PFSK-1 (cell line): ENCODE results near the gene ATP11A.

Source experiments
- POLR2AphosphoS5 ChIP-seq: IDR thresholded peaks from 2 replicates; pipeline ENCODE4 v1.6.1; 2012; ENCODE audit warnings: low read depth, mild to moderate bottlenecking, control low read depth, low read length, moderate library complexity
- SIN3A ChIP-seq: IDR thresholded peaks from 2 replicates; pipeline ENCODE4 v1.6.1; 2012; ENCODE audit warnings: mild to moderate bottlenecking, low read length, moderate library complexity, borderline replicate concordance; ENCODE audit not compliant: insufficient read depth
- TAF1 ChIP-seq: IDR thresholded peaks from 2 replicates; pipeline ENCODE4 v1.6.1; 2012; ENCODE audit warnings: low read length, control low read depth, borderline replicate concordance; ENCODE audit not compliant: insufficient read depth
- TF ChIP-seq, protein P1 (sequence below), 2 experiments: IDR thresholded peaks; 2 replicates each; pipeline versions ENCODE4 v1.6.1 to v1.8.0; 2011 to 2012; ENCODE audit warnings: low read depth in 2 of 2, low read length in 2 of 2, control low read depth in 1 of 2, inconsistent platforms in 1 of 2, mild to moderate bottlenecking in 1 of 2, moderate library complexity in 1 of 2; ENCODE audit not compliant: insufficient read depth in 1 of 2

DNA sequence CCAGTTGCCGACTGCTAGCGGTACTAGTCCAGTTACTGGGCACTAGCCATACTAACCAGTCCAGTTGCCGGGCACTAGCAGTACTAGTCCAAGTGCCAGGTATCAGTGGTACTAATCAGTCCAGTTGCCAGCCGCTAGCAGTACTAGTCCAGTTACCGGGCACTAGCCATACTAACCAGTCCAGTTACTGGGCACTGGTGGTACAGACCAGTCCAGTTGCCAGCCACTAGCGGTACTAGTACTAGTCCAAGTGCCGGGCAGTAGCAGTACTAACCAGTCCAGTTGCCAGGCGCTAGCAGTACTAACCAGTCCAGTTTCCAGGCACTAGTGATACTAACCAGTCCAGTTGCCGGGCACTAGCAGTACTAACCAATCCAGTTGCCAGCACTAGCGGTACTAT lies 155.0 kb downstream of the ATP11A start:
- no peak for TF ChIP-seq SIN3A
- TF ChIP-seq TAF1 = no peak
- TF ChIP-seq, protein P1, sequence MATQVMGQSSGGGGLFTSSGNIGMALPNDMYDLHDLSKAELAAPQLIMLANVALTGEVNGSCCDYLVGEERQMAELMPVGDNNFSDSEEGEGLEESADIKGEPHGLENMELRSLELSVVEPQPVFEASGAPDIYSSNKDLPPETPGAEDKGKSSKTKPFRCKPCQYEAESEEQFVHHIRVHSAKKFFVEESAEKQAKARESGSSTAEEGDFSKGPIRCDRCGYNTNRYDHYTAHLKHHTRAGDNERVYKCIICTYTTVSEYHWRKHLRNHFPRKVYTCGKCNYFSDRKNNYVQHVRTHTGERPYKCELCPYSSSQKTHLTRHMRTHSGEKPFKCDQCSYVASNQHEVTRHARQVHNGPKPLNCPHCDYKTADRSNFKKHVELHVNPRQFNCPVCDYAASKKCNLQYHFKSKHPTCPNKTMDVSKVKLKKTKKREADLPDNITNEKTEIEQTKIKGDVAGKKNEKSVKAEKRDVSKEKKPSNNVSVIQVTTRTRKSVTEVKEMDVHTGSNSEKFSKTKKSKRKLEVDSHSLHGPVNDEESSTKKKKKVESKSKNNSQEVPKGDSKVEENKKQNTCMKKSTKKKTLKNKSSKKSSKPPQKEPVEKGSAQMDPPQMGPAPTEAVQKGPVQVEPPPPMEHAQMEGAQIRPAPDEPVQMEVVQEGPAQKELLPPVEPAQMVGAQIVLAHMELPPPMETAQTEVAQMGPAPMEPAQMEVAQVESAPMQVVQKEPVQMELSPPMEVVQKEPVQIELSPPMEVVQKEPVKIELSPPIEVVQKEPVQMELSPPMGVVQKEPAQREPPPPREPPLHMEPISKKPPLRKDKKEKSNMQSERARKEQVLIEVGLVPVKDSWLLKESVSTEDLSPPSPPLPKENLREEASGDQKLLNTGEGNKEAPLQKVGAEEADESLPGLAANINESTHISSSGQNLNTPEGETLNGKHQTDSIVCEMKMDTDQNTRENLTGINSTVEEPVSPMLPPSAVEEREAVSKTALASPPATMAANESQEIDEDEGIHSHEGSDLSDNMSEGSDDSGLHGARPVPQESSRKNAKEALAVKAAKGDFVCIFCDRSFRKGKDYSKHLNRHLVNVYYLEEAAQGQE (IDR thresholded peaks at IDR 0.05; ENCODE audit: insufficient read depth in 1 of 2, low read depth in 2 of 2, low read length in 2 of 2) = no peak
- no peak for TF ChIP-seq POLR2AphosphoS5
